Dendritic cell treated with granulocyte-macrophage colony-stimulating factor and Interleukin-4, amounts not matched to agents 40 ng/mL and 50 ng/mL, for 4 days (primary cell): ENCODE results near the gene SCTR.
"Not testable (repeated sequence)": the region's sequence is repeated elsewhere in the genome, so short reads cannot be mapped to it uniquely, and the experiment has no call there.

Experiments used
- H3K27ac Mint-ChIP-seq: one replicate; pipeline ENCODE4 v1.8.0; 2022; ENCODE audit warnings: mild to moderate bottlenecking, mixed read lengths
- H3K27me3 Mint-ChIP-seq: one replicate; pipeline ENCODE4 v1.8.0; 2022; ENCODE audit warnings: mild to moderate bottlenecking, mixed read lengths
- H3K36me3 Mint-ChIP-seq: one replicate; pipeline ENCODE4 v1.8.0; 2022; ENCODE audit warnings: low read depth, mixed read lengths
- H3K4me1 Mint-ChIP-seq: one replicate; pipeline ENCODE4 v1.8.0; 2022; ENCODE audit warnings: low read depth, mixed read lengths
- H3K4me3 Mint-ChIP-seq: one replicate; pipeline ENCODE4 v1.8.0; 2022; ENCODE audit warnings: mild to moderate bottlenecking, moderate library complexity, mixed read lengths
- H3K9me3 Mint-ChIP-seq: one replicate; pipeline ENCODE4 v1.8.0; 2022; ENCODE audit warnings: mixed read lengths
- intact Hi-C: fragments of 100-400 bp; cut with micrococcal nuclease; formaldehyde crosslinking; loops from one replicate; pipeline ENCODE4 v1.15.0; 2022

SCTR gene

GRCh38 chr2:119415630-119416029, 108.7 kb downstream of the SCTR start:
- no peaks in the 10 kb centered on the region for H3K36me3 Mint-ChIP-seq
- peaks cover 13% of the 10 kb centered on the region for H3K4me1 Mint-ChIP-seq
- intact Hi-C loops = no loop called here
- peaks cover 11% of the 10 kb centered on the region for H3K27me3 Mint-ChIP-seq
- H3K9me3 Mint-ChIP-seq = no peaks in the 10 kb centered on the region
- no peak overlapping the region for H3K4me3 Mint-ChIP-seq
- peak overlapping the region; percentile 9 for H3K27ac Mint-ChIP-seq

- Mint-ChIP-seq H3K36me3 (no peaks in the 10 kb centered on the region), H3K27me3 (peaks cover 12% of the 10 kb centered on the region), H3K4me3 (no peak overlapping the region), H3K9me3 (no peaks in the 10 kb centered on the region), H3K4me1 (peaks cover 9% of the 10 kb centered on the region), H3K27ac (no peak overlapping the region)
- intact Hi-C loops = no loop called here
These were observed 109.4 kb downstream of the SCTR start for GRCh38 chr2:119414894-119415293.

GRCh38 chr2:119409506-119409905, 114.8 kb downstream of the SCTR start:
- Mint-ChIP-seq H3K4me3 (no peak overlapping the region), H3K4me1 (peaks cover 13% of the 10 kb centered on the region), H3K27ac (no peak overlapping the region), H3K27me3 (peaks cover 12% of the 10 kb centered on the region), H3K9me3 (no peaks in the 10 kb centered on the region), H3K36me3 (no peaks in the 10 kb centered on the region)
- intact Hi-C loops = no loop called here

GRCh38 chr2:119408221-119408619, 116.1 kb downstream of the SCTR start:
- Mint-ChIP-seq H3K4me3 (no peak overlapping the region), H3K27me3 (peaks cover 15% of the 10 kb centered on the region), H3K27ac (peak overlapping the region; percentile 68), H3K36me3 (no peaks in the 10 kb centered on the region), H3K9me3 (no peaks in the 10 kb centered on the region), H3K4me1 (peaks cover 12% of the 10 kb centered on the region)
- intact Hi-C loops = no loop called here

GRCh38 chr2:119407430-119408220, 116.7 kb downstream of the SCTR start:
- intact Hi-C loops = loop anchor here (1.0 kb wide), 1 partner anchor 69 kb away; no protein-coding TSS in a partner anchor

GRCh38 chr2:119405151-119405550, 119.1 kb downstream of the SCTR start:
- Mint-ChIP-seq H3K27me3 (peaks cover 13% of the 10 kb centered on the region), H3K36me3 (no peaks in the 10 kb centered on the region), H3K9me3 (no peaks in the 10 kb centered on the region), H3K4me3 (no peak overlapping the region), H3K27ac (no peak overlapping the region), H3K4me1 (peaks cover 19% of the 10 kb centered on the region)
- intact Hi-C loops = no loop called here

More at GRCh38 chr2:119407430-119408220, 116.7 kb downstream of the SCTR start:
- Mint-ChIP-seq H3K4me3 (no peak overlapping the region), H3K36me3 (no peaks in the 10 kb centered on the region), H3K27ac (peak overlapping the region; percentile 68), H3K4me1 (peaks cover 14% of the 10 kb centered on the region), H3K9me3 (no peaks in the 10 kb centered on the region), H3K27me3 (peaks cover 15% of the 10 kb centered on the region)

- H3K4me3 Mint-ChIP-seq, H3K9me3 Mint-ChIP-seq, H3K27me3 Mint-ChIP-seq, H3K27ac Mint-ChIP-seq, H3K36me3 Mint-ChIP-seq, intact Hi-C loops: not testable (repeated sequence)
- peaks cover 31% of the 10 kb centered on the region for H3K4me1 Mint-ChIP-seq
These were observed 120.7 kb downstream of the SCTR start for GRCh38 chr2:119403618-119404017.

- intact Hi-C loops = no loop called here
- H3K4me3 Mint-ChIP-seq = no peak overlapping the region
- no peaks in the 10 kb centered on the region for H3K36me3 Mint-ChIP-seq
- peaks cover 10% of the 10 kb centered on the region for H3K27me3 Mint-ChIP-seq
- H3K4me1 Mint-ChIP-seq = peaks cover 29% of the 10 kb centered on the region
- H3K27ac Mint-ChIP-seq = no peak overlapping the region
- no peaks in the 10 kb centered on the region for H3K9me3 Mint-ChIP-seq
These were observed 121.4 kb downstream of the SCTR start for GRCh38 chr2:119402645-119403560.

- intact Hi-C loops = no loop called here
These were observed 122.2 kb downstream of the SCTR start for GRCh38 chr2:119402106-119402505.

GRCh38 chr2:119397196-119397595, 127.1 kb downstream of the SCTR start:
- Mint-ChIP-seq H3K27me3 (peaks cover 4% of the 10 kb centered on the region), H3K36me3 (no peaks in the 10 kb centered on the region), H3K9me3 (no peaks in the 10 kb centered on the region), H3K4me1 (peaks cover 17% of the 10 kb centered on the region), H3K4me3 (no peak overlapping the region), H3K27ac (peak overlapping the region; percentile 25)
- intact Hi-C loops = no loop called here

More at GRCh38 chr2:119402106-119402505, 122.2 kb downstream of the SCTR start:
- Mint-ChIP-seq H3K27ac (no peak overlapping the region), H3K4me3 (no peak overlapping the region), H3K9me3 (no peaks in the 10 kb centered on the region), H3K27me3 (peaks cover 8% of the 10 kb centered on the region), H3K4me1 (peaks cover 24% of the 10 kb centered on the region), H3K36me3 (no peaks in the 10 kb centered on the region)

- Mint-ChIP-seq H3K27me3 (no peaks in the 10 kb centered on the region), H3K27ac (no peak overlapping the region), H3K9me3 (no peaks in the 10 kb centered on the region), H3K4me1 (peaks cover 20% of the 10 kb centered on the region), H3K36me3 (no peaks in the 10 kb centered on the region), H3K4me3 (no peak overlapping the region)
- intact Hi-C loops = no loop called here
These were observed 130.1 kb downstream of the SCTR start for GRCh38 chr2:119393971-119394748.
